ENCODE data around the gene SNX12. TPM values are rescaled to one million over a fixed set of nuclear protein-coding genes. Genes with fewer than 3 reads are reported as not detected.
A peak's percentile ranks its signal among the peaks of the same experiment; 100 is the strongest.

SNX12 gene
- total and polyA plus RNA-seq, 8 donors, result 16.5 to 51.0 (median 47.2) TPM

DNA sequence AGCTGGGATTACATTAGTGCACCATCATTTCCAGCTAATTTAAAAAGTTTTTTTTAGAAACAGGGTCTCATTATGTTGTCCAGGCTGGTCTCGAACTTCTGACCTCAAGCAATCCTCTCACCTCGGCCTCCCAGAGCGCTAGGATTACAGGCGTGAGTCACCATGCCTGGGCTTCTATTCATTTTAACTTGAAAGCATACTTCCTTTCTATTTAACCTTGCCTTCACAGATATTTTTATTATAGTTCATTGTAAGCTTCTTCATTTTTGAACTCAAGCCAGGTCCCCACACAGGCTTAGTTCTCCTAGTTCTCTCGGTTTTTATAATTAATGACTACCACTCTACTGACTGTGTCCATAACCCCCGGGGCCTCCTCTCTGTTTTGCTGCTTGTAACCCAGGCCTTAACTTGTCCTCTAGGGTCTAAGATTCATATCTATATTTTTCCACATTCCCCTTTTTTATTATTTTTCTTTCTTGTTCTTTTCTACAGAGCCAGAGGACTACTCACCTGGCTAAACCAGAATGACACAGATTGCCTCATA is 50.7 kb downstream of the SNX12 start:
- 61 to 82% (median 76%) methylated on average over 6 of the region's 6 CpGs for WGBS, 5 donors
- intact Hi-C loops (cut with DNase I; ENCODE audit: low total_unique reads), result no loop called here
- no peak overlapping the region for H3K4me3 ChIP-seq
- H3K27ac ChIP-seq, result no peak overlapping the region
- H3K9me3 ChIP-seq, result no peaks in the 10 kb centered on the region
- H3K36me3 ChIP-seq, result no peaks in the 10 kb centered on the region
- DNase-seq, result peak in 1 of 2 donors; percentile 2
- H3K4me1 ChIP-seq, result no peaks in the 10 kb centered on the region
- no peaks in the 10 kb centered on the region for H3K27me3 ChIP-seq
- TF ChIP-seq EP300 (IDR thresholded peaks at IDR 0.05), result no peak
- no peak for TF ChIP-seq POLR2A (IDR thresholded peaks at IDR 0.05)
- no peak for TF ChIP-seq POLR2AphosphoS5 (IDR thresholded peaks at IDR 0.05)

Small RNA genes within 50 kb of the gene (small RNA-seq; reads per million reads assigned to genes)
- 0 reads per million in 4 donors for gene CXorf65
- 0 reads per million in 4 donors for gene RNU1-56P

Other genes with a start within 250 kb of the SNX12 start
- not detected for gene TEX11, start 159.6 kb downstream of the SNX12 start, total RNA-seq
- gene TEX11, start 159.6 kb downstream of the SNX12 start, polyA plus RNA-seq, result 1 to 10 TPM in 2 of 3 donors, under 1 TPM in 1; 0.18 to 4.6 (median 1.6) TPM
- under 1 TPM in 1 of 5 donors, not detected in 4; 0.37 TPM for gene SLC7A3, start 137.2 kb downstream of the SNX12 start, total RNA-seq
- gene SLC7A3, start 137.2 kb downstream of the SNX12 start, polyA plus RNA-seq, result under 1 TPM in 1 of 3 donors, not detected in 2; 0.55 TPM
- gene FOXO4, start 27.5 kb upstream of the SNX12 start, total RNA-seq, result 10 to 100 TPM in 1 of 5 donors, 1 to 10 TPM in 4; 3.1 to 31.4 (median 8.1) TPM
- 10 to 100 TPM in 2 of 3 donors, 1 to 10 TPM in 1; 6.4 to 15.7 (median 12.1) TPM for gene FOXO4, start 27.5 kb upstream of the SNX12 start, polyA plus RNA-seq
- not detected for gene CXorf65, start 38.4 kb upstream of the SNX12 start, total RNA-seq
- under 1 TPM in 1 of 3 donors, not detected in 2; 0.43 TPM for gene CXorf65, start 38.4 kb upstream of the SNX12 start, polyA plus RNA-seq
- gene IL2RG, start 43.2 kb upstream of the SNX12 start, total RNA-seq, result 10 to 100 TPM in 2 of 5 donors, 1 to 10 TPM in 2, under 1 TPM in 1; 0.89 to 11.2 (median 8.2) TPM
- 10 to 100 TPM in 1 of 3 donors, 1 to 10 TPM in 2; 6.7 to 10.4 (median 9.9) TPM for gene IL2RG, start 43.2 kb upstream of the SNX12 start, polyA plus RNA-seq
- gene MED12, start 50.3 kb upstream of the SNX12 start, total RNA-seq, result 10 to 100 TPM; 20.7 to 53.3 (median 36.2) TPM
- gene MED12, start 50.3 kb upstream of the SNX12 start, polyA plus RNA-seq, result 1 to 10 TPM; 6.2 to 9.5 (median 8.2) TPM
- gene NLGN3, start 76.5 kb upstream of the SNX12 start, total RNA-seq, result 10 to 100 TPM in 1 of 5 donors, 1 to 10 TPM in 1, under 1 TPM in 1, not detected in 2; 0.92 to 10.7 (median 1.0) TPM
- under 1 TPM; 0.12 to 0.50 (median 0.31) TPM for gene NLGN3, start 76.5 kb upstream of the SNX12 start, polyA plus RNA-seq
- gene GJB1, start 154.9 kb upstream of the SNX12 start, total RNA-seq, result 10 to 100 TPM in 1 of 5 donors, 1 to 10 TPM in 2, not detected in 2; 6.6 to 39.7 (median 8.1) TPM
- gene GJB1, start 154.9 kb upstream of the SNX12 start, polyA plus RNA-seq, result 10 to 100 TPM in 1 of 3 donors, 1 to 10 TPM in 2; 6.6 to 18.4 (median 7.3) TPM
- 10 to 100 TPM in 4 of 5 donors, 1 to 10 TPM in 1; 4.9 to 53.6 (median 15.2) TPM for gene ZMYM3, start 185.8 kb upstream of the SNX12 start, total RNA-seq
- 1 to 10 TPM; 2.9 to 7.4 (median 4.2) TPM for gene ZMYM3, start 185.8 kb upstream of the SNX12 start, polyA plus RNA-seq
- gene NONO, start 215.3 kb upstream of the SNX12 start, total RNA-seq, result 100 to 1,000 TPM; 123 to 332 (median 252) TPM
- gene NONO, start 215.3 kb upstream of the SNX12 start, polyA plus RNA-seq, result 100 to 1,000 TPM; 104 to 139 (median 111) TPM
- gene ITGB1BP2, start 233.4 kb upstream of the SNX12 start, total RNA-seq, result 100 to 1,000 TPM in 1 of 5 donors, 10 to 100 TPM in 1, 1 to 10 TPM in 1, not detected in 2; 8.8 to 126 (median 14.3) TPM
- 1 to 10 TPM; 1.3 to 3.7 (median 2.0) TPM for gene ITGB1BP2, start 233.4 kb upstream of the SNX12 start, polyA plus RNA-seq

Measured in stomach (tissue), 9 donors.